Amniotic epithelial cell (primary cell): Measurements from ENCODE around the gene HOXD11.

Experiments used
- DNase-seq: peaks from one replicate; pipeline ENCODE4 v3.0.0-alpha.2; 2010; ENCODE audit warnings: low read depth

HOXD11 gene

GRCh38 chr2:176121190-176122051 lies 14.3 kb downstream of the HOXD11 start:
- no peak for DNase-seq

DNA sequence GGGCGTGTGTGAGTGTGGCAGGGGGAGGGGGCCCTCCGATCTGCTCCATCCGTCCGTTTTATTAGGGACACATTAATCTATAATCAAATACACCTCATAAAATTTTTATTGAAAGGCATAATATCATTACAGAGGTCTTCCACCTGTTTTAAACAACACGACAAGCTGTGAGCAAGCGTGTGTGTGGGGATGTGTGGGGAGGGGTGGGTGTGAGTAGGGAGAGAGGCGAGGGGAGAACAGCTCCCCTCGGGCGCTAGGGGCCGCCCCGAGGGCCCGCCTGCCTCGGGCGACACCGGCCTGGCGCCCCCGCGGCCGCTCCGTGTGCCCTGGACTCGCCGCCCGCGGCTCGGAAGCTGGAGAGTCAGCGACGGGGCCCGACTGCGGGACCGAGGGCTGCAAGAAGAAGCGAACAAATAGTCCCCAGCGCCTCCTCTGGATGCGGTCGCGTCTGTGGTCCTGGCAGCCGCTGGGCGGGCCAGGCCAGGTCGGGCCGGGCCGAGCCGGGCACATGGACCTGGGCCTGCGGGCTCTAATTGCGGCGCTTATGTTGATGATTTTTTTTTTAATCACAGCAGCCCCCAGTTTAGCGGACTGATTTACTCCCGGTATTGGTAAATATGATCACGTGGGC lies 15.1 kb downstream of the HOXD11 start:
- no peak for DNase-seq

- DNase-seq = no peak
These were observed 15.8 kb downstream of the HOXD11 start, which contains the start of gene HOXD9 for GRCh38 chr2:176122683-176123410. Gene HOXD9, plus strand, starts transcription at chr2:176122719. Its CDS starts 50 bp downstream, at chr2:176122769.

- no peak for DNase-seq
These were observed 16.5 kb downstream of the HOXD11 start for GRCh38 chr2:176123411-176124109.

DNA sequence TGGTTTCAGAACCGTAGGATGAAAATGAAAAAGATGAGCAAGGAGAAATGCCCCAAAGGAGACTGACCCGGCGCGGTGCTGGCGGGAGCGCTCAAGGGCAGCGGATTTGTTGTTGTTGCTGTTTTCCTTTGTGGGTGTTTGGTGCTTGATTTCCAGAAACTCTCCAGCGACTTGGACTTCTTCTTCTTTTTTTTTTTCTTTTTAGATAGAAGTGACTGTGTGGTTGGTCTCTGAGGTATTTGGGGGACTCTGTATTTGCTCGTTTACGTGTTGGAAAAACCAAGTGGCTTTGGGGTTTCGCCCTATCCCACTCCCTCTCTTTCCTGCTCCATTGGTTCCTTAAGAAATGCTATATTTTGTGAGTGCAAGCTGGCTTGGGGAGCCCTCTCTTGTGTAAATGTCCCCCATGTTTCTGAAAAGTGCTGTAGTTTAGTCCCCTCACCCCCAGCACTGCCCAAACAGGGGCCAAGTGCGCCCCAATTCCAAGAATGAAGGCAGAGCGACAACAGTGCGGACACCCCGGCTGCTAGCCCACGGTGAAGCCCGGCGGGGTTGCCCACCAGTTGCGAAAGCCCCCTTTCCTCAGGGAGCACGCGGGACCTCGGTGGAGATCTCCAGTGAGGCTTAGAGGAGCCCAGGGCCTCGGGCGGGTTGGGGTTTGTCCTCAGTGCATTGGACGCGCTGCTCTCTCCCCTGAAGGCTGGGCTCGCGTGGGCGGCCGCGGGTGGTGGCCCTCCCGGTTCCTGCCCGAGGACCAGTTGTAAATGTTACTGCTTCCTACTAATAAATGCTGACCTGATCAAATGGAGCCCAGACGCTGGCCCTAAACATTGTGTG lies 17.2 kb downstream of the HOXD11 start:
- DNase-seq = no peak

DNA sequence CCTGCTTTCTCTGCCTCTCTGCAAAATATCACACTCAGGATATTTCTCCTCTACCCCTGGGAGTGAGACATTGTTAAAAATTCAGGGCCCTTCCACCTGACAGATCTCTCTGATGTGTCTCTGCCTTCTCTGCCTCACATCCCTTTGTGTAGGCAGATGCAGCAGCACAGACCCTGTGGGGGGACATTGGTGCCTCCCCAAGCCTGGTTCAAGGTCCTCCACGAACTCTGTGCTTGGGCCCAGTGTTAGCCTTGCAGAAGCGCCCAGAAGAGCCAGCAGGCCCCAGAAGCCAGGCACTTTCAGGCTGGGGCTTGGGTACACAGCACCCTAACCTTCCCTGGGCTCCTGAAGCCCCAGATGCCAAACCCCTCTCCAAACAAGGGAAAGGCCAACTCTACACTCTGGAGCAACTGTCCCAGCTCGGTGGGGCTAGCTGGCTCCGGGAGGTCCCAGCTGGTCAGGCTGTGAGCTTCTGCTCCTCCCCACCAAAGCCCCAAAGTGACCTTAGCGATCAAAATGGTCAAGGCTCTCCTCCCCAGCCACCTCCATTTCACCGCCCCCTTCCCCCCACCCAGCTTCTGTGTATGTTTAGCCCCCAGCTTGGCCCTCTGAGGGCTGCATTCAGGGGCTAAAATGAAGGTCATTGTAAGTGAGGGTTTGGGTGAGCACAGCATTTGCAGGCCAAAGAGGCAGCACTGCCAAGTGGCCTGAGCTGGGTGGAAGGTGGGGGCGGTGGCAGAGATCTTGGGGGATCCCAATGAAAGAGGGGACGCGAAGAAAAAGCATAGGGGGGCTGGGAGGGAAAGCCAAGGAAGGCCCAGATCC lies 18.1 kb downstream of the HOXD11 start:
- no peak for DNase-seq

- DNase-seq = no peak
These were observed 18.6 kb downstream of the HOXD11 start for GRCh38 chr2:176125772-176126054.

DNA sequence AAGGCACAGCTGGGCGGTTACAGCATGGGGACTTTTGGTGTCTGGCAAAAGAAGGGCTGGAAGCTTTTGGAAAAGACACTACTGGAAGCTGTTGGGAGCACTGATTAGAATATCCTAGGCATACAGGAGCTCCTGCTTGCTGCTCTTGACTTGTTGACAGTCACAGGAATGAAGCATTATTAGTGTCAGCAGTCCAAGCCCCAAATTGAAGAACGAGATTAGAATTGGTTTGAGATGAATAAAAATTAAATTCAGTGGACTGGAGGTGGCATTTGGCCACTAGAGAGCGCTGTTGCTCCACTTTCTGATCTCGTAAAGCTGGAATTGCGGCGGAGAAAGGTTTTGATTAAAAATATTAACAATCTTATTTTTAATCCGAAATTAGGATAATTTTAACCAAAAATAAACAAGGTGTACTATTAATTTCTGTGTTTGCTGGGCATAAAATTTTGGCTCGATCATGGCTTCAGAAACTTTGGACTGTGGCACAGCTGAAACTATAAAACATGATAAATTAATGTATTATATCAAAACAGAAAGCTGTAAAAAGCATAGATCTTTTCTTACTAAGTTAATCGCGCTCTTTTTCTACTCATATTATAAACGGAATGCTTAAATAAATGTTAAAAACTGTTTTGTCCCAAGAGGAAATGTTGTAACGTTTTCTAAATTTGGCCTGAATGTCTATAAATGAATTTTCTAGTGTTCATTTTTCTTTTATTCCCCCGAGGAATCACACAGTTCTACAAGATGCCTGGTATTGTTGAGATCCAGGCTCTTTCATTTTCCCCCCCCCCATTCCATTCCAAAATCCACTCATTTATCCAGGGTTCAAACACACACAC lies 20.1 kb downstream of the HOXD11 start:
- peak; percentile 44 for DNase-seq

DNA sequence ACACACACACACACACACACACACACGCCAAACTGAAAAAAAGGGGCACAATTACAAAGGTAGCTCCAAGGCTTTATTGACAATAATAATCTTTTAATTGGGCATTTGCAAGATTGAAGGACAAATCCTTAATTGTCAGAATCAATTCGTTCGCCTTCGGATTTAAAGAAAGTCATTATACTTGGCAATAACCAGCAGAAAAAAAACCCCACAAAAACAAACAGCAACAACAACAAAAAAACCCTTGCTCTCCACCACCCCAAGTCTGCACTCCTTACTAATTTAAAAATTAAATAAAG lies 20.6 kb downstream of the HOXD11 start:
- no peak for DNase-seq

- DNase-seq = no peak
These were observed 21.3 kb downstream of the HOXD11 start for GRCh38 chr2:176128172-176128981.

- peak; percentile 72 for DNase-seq
These were observed 22.1 kb downstream of the HOXD11 start, which contains the start of gene HOXD8 for GRCh38 chr2:176128982-176129796. Gene HOXD8, plus strand, starts transcription at chr2:176129705. Its CDS starts 662 bp downstream, at chr2:176130367.

DNA sequence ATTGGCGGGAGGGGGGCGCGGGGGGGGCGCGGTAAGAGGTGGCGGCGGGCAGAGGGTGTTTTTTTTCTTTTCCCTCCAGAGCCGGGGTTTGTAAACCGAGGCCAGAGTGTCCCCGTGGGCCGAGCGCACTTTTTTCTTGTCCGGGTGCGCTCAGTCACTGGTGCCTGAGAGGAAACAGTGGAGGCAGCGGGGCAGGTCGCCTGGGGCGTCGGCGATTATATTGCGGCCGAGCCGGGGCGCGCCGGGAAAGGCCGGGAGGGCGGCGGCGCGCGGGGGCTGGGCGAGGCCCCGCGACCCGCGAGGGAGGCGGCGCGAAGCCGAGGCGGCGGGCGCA lies 22.7 kb downstream of the HOXD11 start:
- no peak for DNase-seq

DNA sequence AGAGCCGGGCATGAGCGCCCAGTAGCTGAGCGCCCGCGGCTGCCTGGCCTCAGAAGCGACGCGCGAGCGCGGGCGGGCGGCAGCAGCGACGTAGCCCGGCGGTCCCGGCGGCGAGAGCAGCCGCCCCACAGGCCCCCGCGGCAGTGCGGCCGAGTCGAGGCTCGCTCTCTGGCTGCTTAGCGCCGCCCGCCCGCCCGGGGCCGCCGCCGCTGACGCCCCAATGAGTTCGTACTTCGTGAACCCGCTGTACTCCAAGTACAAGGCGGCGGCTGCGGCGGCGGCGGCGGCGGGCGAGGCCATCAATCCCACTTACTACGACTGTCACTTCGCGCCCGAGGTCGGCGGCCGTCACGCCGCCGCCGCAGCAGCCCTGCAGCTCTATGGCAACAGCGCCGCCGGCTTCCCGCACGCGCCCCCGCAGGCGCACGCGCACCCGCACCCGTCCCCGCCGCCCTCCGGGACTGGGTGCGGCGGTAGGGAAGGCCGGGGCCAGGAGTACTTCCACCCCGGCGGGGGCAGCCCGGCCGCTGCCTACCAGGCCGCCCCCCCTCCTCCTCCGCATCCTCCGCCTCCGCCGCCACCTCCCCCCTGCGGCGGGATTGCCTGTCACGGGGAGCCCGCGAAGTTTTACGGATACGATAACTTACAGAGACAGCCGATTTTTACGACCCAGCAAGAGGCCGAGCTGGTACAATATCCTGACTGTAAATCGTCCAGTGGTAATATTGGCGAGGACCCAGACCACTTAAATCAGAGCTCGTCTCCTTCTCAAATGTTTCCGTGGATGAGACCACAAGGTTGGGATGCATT lies 23.3 kb downstream of the HOXD11 start:
- DNase-seq = peak; percentile 29

DNA sequence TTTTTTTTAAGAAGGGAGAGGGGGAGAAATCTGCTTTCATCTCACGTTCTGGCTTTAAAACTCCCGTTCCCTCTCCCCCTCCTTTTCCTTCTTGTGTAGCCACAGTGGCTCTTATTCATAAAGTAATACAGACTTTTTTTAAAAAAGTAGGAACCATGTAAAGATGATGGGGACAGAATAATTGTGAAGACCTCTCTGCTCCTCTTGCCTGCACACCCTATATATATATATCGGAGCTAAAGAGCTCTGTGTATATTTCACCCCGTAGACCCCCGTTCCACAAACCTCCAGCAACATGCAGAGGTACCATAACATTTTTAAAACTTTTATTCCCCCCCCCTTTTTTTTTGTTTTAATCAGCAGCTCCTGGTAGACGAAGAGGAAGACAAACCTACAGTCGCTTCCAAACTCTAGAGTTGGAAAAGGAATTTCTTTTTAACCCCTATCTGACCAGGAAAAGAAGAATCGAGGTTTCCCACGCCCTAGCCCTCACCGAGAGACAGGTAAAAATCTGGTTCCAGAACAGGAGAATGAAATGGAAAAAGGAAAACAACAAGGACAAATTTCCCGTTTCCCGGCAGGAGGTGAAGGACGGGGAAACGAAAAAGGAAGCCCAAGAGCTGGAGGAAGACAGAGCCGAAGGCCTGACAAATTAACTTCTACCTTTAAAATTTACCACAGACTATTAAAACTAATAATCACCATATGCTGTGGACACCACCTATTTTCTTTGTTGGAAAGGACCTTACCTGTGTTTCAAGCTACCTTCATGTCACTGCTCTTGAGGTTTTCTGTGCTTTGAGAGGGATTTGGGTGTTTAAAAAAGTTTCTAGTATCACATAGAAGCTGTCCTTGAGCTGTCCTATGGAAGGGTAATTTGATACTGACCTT lies 24.1 kb downstream of the HOXD11 start:
- DNase-seq = no peak

- no peak for DNase-seq
These were observed 24.7 kb downstream of the HOXD11 start for GRCh38 chr2:176131848-176132158.
